ENCODE measurements around the gene TCF4.

TCF4 gene

DNA sequence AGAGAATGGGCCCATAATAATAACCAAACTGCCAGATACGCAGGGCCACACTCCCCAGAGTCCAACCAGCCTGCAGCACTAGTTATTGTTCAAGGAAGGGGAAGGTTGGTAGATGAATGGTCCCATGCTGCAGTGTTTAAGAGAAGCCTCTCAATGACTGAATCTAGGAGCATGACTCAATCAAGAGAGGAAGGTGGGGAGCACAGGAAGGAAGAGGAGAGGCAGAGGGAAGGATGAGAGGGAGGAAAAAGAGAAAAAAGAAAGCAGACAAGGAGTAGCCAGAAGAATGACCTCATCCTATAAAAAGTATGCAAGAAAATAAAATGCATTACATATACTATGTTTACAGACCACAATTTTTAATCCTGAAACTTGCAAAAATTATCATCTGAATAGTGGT, 174.5 kb downstream of the TCF4 start:
- Histone ChIP-seq H3K79me2 (ENCODE audit: low read length) (no peaks in the 10 kb centered on the region), H3K9me2 (replicated peaks; ENCODE audit: insufficient read depth, low read length) (no peaks in the 10 kb centered on the region), H3K4me2 (ENCODE audit: low read depth, low read length) (no peak overlapping the region), H3K27ac (ENCODE audit: low read length) (no peak overlapping the region), H2AFZ (ENCODE audit: low read length) (no peak overlapping the region), H3F3A (ENCODE audit: insufficient read depth, low read length) (no peaks in the 10 kb centered on the region), H3K4me1 (ENCODE audit: low read length) (no peaks in the 10 kb centered on the region), H3K4me3 (ENCODE audit: low read length) (no peak overlapping the region), H3K9ac (ENCODE audit: low read length) (no peak overlapping the region), H3K27me3 (replicated peaks; ENCODE audit: insufficient read depth, low read length) (no peaks in the 10 kb centered on the region), H3K9me3 (replicated peaks; ENCODE audit: insufficient read depth, low read length) (no peaks in the 10 kb centered on the region), H4K20me1 (ENCODE audit: insufficient read depth, low read length) (no peaks in the 10 kb centered on the region), H3K36me3 (replicated peaks; ENCODE audit: insufficient read depth, low read length) (no peaks in the 10 kb centered on the region)
- no peak for DNase-seq
- TF ChIP-seq, protein P1, sequence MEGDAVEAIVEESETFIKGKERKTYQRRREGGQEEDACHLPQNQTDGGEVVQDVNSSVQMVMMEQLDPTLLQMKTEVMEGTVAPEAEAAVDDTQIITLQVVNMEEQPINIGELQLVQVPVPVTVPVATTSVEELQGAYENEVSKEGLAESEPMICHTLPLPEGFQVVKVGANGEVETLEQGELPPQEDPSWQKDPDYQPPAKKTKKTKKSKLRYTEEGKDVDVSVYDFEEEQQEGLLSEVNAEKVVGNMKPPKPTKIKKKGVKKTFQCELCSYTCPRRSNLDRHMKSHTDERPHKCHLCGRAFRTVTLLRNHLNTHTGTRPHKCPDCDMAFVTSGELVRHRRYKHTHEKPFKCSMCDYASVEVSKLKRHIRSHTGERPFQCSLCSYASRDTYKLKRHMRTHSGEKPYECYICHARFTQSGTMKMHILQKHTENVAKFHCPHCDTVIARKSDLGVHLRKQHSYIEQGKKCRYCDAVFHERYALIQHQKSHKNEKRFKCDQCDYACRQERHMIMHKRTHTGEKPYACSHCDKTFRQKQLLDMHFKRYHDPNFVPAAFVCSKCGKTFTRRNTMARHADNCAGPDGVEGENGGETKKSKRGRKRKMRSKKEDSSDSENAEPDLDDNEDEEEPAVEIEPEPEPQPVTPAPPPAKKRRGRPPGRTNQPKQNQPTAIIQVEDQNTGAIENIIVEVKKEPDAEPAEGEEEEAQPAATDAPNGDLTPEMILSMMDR (IDR thresholded peaks at IDR 0.05; ENCODE audit: low read length), result no peak
- TF ChIP-seq EZH2 (optimal IDR thresholded peaks at IDR 0.05; ENCODE audit: low read depth, low read length) (no peak), EZH2phosphoT487 (IDR thresholded peaks at IDR 0.05; ENCODE audit: low read length) (no peak)

DNA sequence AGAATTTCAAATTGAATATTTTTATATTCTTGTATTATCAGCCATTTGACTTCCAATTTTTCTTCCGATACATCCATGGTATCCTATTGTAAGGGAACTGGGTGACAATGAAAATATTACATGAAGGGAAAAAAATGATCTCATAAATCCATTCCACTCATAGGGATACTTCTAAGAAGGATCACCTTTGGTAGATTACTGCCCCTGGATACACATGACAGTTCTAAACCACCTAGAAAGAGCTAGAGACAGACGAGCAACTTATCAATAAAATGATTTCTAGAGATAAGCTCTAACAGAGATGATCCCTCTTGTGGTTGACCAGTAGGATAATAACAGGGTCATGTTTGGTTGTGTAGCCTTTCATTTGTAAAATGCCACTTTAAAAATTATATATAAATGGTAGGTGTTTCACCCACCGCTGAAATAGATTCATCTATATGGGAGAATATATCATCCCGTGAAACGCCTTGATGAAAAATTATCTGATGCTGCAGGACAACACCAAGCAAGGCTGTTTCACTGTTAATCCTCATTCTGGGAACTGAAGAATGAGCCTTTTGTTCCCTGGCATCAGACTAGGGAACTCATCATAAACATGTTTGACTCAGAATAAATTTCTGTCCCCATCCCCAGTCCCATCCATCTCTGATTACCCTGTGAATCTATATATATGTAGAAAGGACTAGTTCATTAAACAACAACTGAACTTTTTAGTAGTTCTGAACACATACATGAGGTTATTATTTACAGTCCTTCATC, 180.0 kb downstream of the TCF4 start:
- H3K4me2 ChIP-seq (ENCODE audit: low read depth, low read length), result no peak overlapping the region
- H3K79me2 ChIP-seq (ENCODE audit: low read length), result no peaks in the 10 kb centered on the region
- no peak overlapping the region for H3K27ac ChIP-seq (ENCODE audit: low read length)
- H3K36me3 ChIP-seq (replicated peaks; ENCODE audit: insufficient read depth, low read length), result no peaks in the 10 kb centered on the region
- no peaks in the 10 kb centered on the region for H3K27me3 ChIP-seq (replicated peaks; ENCODE audit: insufficient read depth, low read length)
- no peak overlapping the region for H3K4me3 ChIP-seq (ENCODE audit: low read length)
- no peaks in the 10 kb centered on the region for H4K20me1 ChIP-seq (ENCODE audit: insufficient read depth, low read length)
- H2AFZ ChIP-seq (ENCODE audit: low read length), result no peak overlapping the region
- no peak for DNase-seq
- H3K9me2 ChIP-seq (replicated peaks; ENCODE audit: insufficient read depth, low read length), result no peaks in the 10 kb centered on the region
- H3K9me3 ChIP-seq (replicated peaks; ENCODE audit: insufficient read depth, low read length), result no peaks in the 10 kb centered on the region
- no peak overlapping the region for H3K9ac ChIP-seq (ENCODE audit: low read length)
- TF ChIP-seq EZH2 (optimal IDR thresholded peaks at IDR 0.05; ENCODE audit: low read depth, low read length), result no peak
- TF ChIP-seq EZH2phosphoT487 (IDR thresholded peaks at IDR 0.05; ENCODE audit: low read length), result no peak
- TF ChIP-seq, protein P1 (IDR thresholded peaks at IDR 0.05; ENCODE audit: low read length), result no peak
- H3F3A ChIP-seq (ENCODE audit: insufficient read depth, low read length), result no peaks in the 10 kb centered on the region
- no peaks in the 10 kb centered on the region for H3K4me1 ChIP-seq (ENCODE audit: low read length)

DNA sequence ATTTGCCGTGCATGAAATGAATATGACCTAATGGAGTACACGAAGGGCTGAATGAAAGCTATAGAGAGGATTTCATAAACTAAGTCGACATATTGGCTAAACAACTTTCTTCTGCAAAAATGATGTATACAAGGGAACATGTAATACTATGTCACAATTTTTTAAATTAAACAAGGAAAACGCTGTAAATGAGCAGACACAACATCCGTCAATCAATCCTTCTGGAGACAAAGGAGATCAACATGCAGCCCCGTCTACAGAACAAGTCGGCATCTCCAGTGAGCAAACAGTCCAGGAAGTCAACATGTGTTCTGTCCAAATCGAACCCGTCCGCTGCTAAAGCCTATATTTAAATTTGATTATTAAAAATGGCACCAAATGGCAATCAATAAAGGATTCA, 180.8 kb downstream of the TCF4 start:
- no peak for TF ChIP-seq EZH2 (optimal IDR thresholded peaks at IDR 0.05; ENCODE audit: low read depth, low read length)
- TF ChIP-seq, protein P1 (IDR thresholded peaks at IDR 0.05; ENCODE audit: low read length), result no peak
- no peak for TF ChIP-seq EZH2phosphoT487 (IDR thresholded peaks at IDR 0.05; ENCODE audit: low read length)
- no peaks in the 10 kb centered on the region for H4K20me1 ChIP-seq (ENCODE audit: insufficient read depth, low read length)
- no peak overlapping the region for H3K9ac ChIP-seq (ENCODE audit: low read length)
- H3K27me3 ChIP-seq (replicated peaks; ENCODE audit: insufficient read depth, low read length), result no peaks in the 10 kb centered on the region
- H3F3A ChIP-seq (ENCODE audit: insufficient read depth, low read length), result no peaks in the 10 kb centered on the region
- H3K79me2 ChIP-seq (ENCODE audit: low read length), result no peaks in the 10 kb centered on the region
- H3K9me3 ChIP-seq (replicated peaks; ENCODE audit: insufficient read depth, low read length), result no peaks in the 10 kb centered on the region
- H3K27ac ChIP-seq (ENCODE audit: low read length), result no peak overlapping the region
- H3K4me3 ChIP-seq (ENCODE audit: low read length), result no peak overlapping the region
- no peak for DNase-seq
- H3K4me1 ChIP-seq (ENCODE audit: low read length), result no peaks in the 10 kb centered on the region
- no peaks in the 10 kb centered on the region for H3K36me3 ChIP-seq (replicated peaks; ENCODE audit: insufficient read depth, low read length)
- no peak overlapping the region for H2AFZ ChIP-seq (ENCODE audit: low read length)
- no peak overlapping the region for H3K4me2 ChIP-seq (ENCODE audit: low read depth, low read length)
- no peaks in the 10 kb centered on the region for H3K9me2 ChIP-seq (replicated peaks; ENCODE audit: insufficient read depth, low read length)
